Hippocampal formation (tissue), 2 donors: Measurements from ENCODE around the gene TIPARP.

Experiments used
- DNase-seq, 2 donors: peaks; one replicate each; lab custom pipeline; 2025; lab: John Stamatoyannopoulos, UW

Gene TIPARP

GRCh38 chr3:156675830-156676767 is 1.7 kb downstream of the TIPARP start:
- DNase-seq, result no peak

GRCh38 chr3:156676768-156677479 is 2.5 kb downstream of the TIPARP start:
- no peak for DNase-seq

GRCh38 chr3:156677536-156677935 is 3.1 kb downstream of the TIPARP start:
- DNase-seq, result no peak

- no peak for DNase-seq
These were observed 3.8 kb downstream of the TIPARP start for GRCh38 chr3:156678197-156678596.

GRCh38 chr3:156680243-156680914 is 6.0 kb downstream of the TIPARP start:
- no peak for DNase-seq

- DNase-seq, result no peak
These were observed 6.6 kb downstream of the TIPARP start for GRCh38 chr3:156681002-156681401.

GRCh38 chr3:156682501-156682900 is 8.1 kb downstream of the TIPARP start:
- DNase-seq, result no peak

- DNase-seq, result no peak
These were observed 8.6 kb downstream of the TIPARP start for GRCh38 chr3:156682963-156683362.

- DNase-seq, result no peak
These were observed 10.8 kb downstream of the TIPARP start for GRCh38 chr3:156685198-156685597.

GRCh38 chr3:156685752-156686151 is 11.4 kb downstream of the TIPARP start:
- DNase-seq, result no peak

GRCh38 chr3:156687023-156687422 is 12.6 kb downstream of the TIPARP start:
- DNase-seq, result no peak

GRCh38 chr3:156688632-156689452 is 14.5 kb downstream of the TIPARP start:
- DNase-seq, result no peak

- no peak for DNase-seq
These were observed 15.2 kb downstream of the TIPARP start for GRCh38 chr3:156689608-156690007.

- no peak for DNase-seq
These were observed 17.5 kb downstream of the TIPARP start for GRCh38 chr3:156691920-156692319.

- DNase-seq, result no peak
These were observed 18.8 kb downstream of the TIPARP start for GRCh38 chr3:156693166-156693565.

- DNase-seq, result no peak
These were observed 20.1 kb downstream of the TIPARP start for GRCh38 chr3:156694536-156694935.

- no peak for DNase-seq
These were observed 28.0 kb downstream of the TIPARP start for GRCh38 chr3:156702367-156702766.

- DNase-seq, result no peak
These were observed 30.1 kb downstream of the TIPARP start for GRCh38 chr3:156704370-156705036.

- no peak for DNase-seq
These were observed 31.6 kb downstream of the TIPARP start for GRCh38 chr3:156705761-156706616.

- DNase-seq, result no peak
These were observed 33.2 kb downstream of the TIPARP start for GRCh38 chr3:156707588-156707987.
